ENCODE data around the gene MICALL2. TPM values are rescaled to one million over a fixed set of nuclear protein-coding genes. Genes with fewer than 3 reads are reported as not detected.
A peak's percentile ranks its signal among the peaks of the same experiment; 100 is the strongest.

The MICALL2 gene
- total RNA-seq, 4 donors from 2014 or later: 10.0 to 16.6 (median 14.3) TPM

GRCh38 chr7:1415389-1415990, 43.8 kb downstream of the MICALL2 start:
- H3K4me3 ChIP-seq (replicated peaks in 1 of 3): no peak overlapping the region
- H3K27ac ChIP-seq: no peak overlapping the region
- H3K4me1 ChIP-seq: peaks cover 5 to 10% of the 10 kb centered on the region in 2 donors
- intact Hi-C loops (cut with DNase I): loop anchor here (10.0 kb wide), 1 partner anchor 191 kb away; no protein-coding TSS in a partner anchor
- TF ChIP-seq POLR2A (IDR thresholded peaks at IDR 0.05) (no peak), CTCF (IDR thresholded peaks at IDR 0.05) (no peak)
- H3K27me3 ChIP-seq: no peaks in the 10 kb centered on the region
- H3K9me3 ChIP-seq: no peaks in the 10 kb centered on the region
- H3K36me3 ChIP-seq: no peaks in the 10 kb centered on the region
- WGBS, 2 donors: 60 to 74% methylated on average over 2 of the region's 2 CpGs
- DNase-seq: no peak

- no peak for TF ChIP-seq POLR2A (IDR thresholded peaks at IDR 0.05)
- Histone ChIP-seq H3K9me3 (no peaks in the 10 kb centered on the region), H3K27me3 (no peaks in the 10 kb centered on the region), H3K4me3 (replicated peaks in 1 of 3) (no peak overlapping the region), H3K27ac (no peak overlapping the region), H3K36me3 (no peaks in the 10 kb centered on the region), H3K4me1 (peaks cover 5 to 10% of the 10 kb centered on the region in 2 donors)
- DNase-seq: no peak
- intact Hi-C loops (cut with DNase I): loop anchor here (10.0 kb wide), 1 partner anchor 189 kb away; no protein-coding TSS in a partner anchor
- WGBS, 2 donors: 75 to 79% methylated on average over 10 to 14 of the region's 21 CpGs
These were observed 45.2 kb downstream of the MICALL2 start for GRCh38 chr7:1413936-1414639.

- TF ChIP-seq POLR2A (IDR thresholded peaks at IDR 0.05) (no peak), CTCF (IDR thresholded peaks at IDR 0.05) (peak in 5 of 6 experiments; percentile 26 to 73 (median 53))
- H3K36me3 ChIP-seq: no peaks in the 10 kb centered on the region
- peak; percentile 82 to 83 for DNase-seq
- intact Hi-C loops (cut with DNase I): loop anchor here (10.0 kb wide), 1 partner anchor 188 kb away; no protein-coding TSS in a partner anchor
- peaks cover 5 to 10% of the 10 kb centered on the region in 2 donors for H3K4me1 ChIP-seq
- H3K4me3 ChIP-seq (replicated peaks in 1 of 3): no peak overlapping the region
- 12 to 22% methylated on average over 3 to 21 of the region's 65 CpGs for WGBS, 2 donors
- no peak overlapping the region for H3K27ac ChIP-seq
- H3K9me3 ChIP-seq: no peaks in the 10 kb centered on the region
- H3K27me3 ChIP-seq: no peaks in the 10 kb centered on the region
These were observed 46.7 kb downstream of the MICALL2 start for GRCh38 chr7:1412322-1413261.

DNA sequence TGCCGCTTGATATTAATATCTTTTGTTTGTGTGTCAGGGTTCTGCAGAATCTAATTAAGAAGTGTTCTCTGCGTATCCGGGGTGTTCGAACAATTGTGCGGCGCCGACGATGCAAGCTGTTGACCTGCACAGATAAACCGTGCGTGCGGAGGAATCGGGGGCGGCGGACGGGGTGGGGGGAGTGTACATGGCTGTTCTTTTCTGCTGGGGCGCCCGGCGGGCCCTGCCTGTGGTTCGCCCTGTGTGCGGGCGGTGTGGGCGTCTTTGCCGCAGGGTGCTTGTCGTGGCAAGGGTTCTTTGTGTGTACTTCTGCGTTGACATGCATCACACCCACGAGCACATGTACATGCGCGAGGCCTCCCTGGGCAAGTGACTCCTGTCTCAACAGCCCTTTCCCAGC, 47.9 kb downstream of the MICALL2 start:
- no peaks in the 10 kb centered on the region for H3K36me3 ChIP-seq
- no peaks in the 10 kb centered on the region for H3K9me3 ChIP-seq
- 95 to 96% methylated on average over 28 of the region's 28 CpGs for WGBS, 2 donors
- no peak overlapping the region for H3K4me3 ChIP-seq (replicated peaks in 1 of 3)
- peaks cover 5 to 10% of the 10 kb centered on the region in 2 donors for H3K4me1 ChIP-seq
- H3K27ac ChIP-seq: no peak overlapping the region
- no peaks in the 10 kb centered on the region for H3K27me3 ChIP-seq
- TF ChIP-seq POLR2A (IDR thresholded peaks at IDR 0.05): no peak
- intact Hi-C loops (cut with DNase I): loop anchor here (10.0 kb wide), 1 partner anchor 187 kb away; no protein-coding TSS in a partner anchor
- no peak for DNase-seq

DNA sequence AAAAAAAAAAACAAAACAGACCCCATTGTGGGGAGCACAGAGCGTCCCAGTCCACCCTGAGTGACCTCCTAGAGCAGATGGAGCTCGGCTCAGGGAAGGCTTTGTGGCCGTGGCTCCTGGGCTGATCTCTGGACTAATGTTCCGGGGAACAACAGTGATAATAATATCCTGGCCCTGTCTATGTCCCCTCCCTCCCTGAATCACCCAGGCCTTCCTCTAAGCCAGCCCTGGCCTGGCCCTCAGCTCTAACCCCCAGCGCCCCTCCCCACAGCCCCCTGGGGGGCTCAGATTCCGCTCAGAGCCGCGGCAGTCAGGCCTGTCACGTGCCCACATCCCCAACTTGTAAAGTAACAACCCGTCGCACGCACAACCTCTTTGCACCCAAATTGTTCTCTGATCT, 48.3 kb downstream of the MICALL2 start:
- Histone ChIP-seq H3K4me1 (peaks cover 5 to 10% of the 10 kb centered on the region in 2 donors), H3K4me3 (replicated peaks in 1 of 3) (no peak overlapping the region), H3K27me3 (no peaks in the 10 kb centered on the region), H3K9me3 (no peaks in the 10 kb centered on the region), H3K36me3 (no peaks in the 10 kb centered on the region), H3K27ac (no peak overlapping the region)
- intact Hi-C loops (cut with DNase I): loop anchor here (10.0 kb wide), 1 partner anchor 186 kb away; no protein-coding TSS in a partner anchor
- 51 to 64% methylated on average over 12 of the region's 12 CpGs for WGBS, 2 donors
- TF ChIP-seq POLR2A (IDR thresholded peaks at IDR 0.05): no peak
- TF ChIP-seq CTCF (IDR thresholded peaks at IDR 0.05): no peak
- no peak for DNase-seq
